ENCODE data around the gene TIGD3.
A peak's percentile ranks its signal among the peaks of the same experiment; 100 is the strongest.

Gene TIGD3

DNA sequence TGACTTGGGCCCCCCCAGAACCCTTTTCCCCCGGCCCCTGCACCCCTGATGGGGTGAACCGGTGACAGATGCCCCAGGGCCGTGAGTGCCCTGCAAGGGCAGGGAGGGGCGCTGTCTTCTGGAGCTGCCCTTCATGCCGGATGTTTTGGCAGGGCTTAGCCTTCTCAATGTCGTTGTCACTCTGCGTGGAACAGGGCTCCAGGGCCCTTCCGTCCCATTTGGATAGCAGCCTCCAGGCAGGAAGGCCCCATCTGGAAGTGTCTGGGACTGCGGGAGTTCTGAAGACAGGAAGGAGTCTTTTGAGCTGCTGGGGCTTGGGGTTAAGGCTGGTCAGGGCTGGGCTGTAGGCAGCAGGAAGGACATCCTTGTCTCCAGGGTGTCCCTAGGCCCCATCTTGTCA lies 36.4 kb downstream of the TIGD3 start:
- DNase-seq = no peak

DNA sequence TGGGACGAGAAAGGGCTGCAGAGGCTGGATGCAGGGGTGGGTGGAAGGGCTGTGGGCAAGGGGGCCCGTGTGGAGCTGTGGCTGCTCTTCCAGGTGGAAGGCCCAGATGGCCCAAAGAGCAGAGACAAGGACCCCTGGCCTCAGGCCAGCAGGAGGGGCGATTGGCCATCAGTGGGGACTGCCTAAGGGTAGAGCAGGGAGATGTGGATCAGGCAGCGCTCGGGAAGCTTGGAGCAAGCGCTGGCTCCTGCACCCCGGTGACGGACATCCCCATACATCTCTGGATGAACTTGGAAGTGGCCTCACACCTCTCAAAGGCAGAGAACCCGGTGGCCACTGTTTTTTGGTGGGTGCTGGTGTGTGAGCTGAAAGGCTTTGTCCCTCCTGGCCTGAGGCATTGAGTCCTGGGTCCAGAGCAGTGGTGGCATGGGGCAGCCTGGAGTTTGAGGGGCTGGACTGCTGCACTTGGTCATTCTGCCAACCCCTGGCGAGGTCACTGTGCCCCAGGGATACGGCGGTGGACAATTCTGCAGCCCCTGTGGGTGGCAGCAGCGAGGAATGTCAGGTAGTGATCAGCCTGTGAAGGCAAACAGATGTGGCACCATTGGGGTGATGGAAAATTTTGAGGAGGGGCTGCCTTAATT lies 37.8 kb downstream of the TIGD3 start:
- DNase-seq = no peak

DNA sequence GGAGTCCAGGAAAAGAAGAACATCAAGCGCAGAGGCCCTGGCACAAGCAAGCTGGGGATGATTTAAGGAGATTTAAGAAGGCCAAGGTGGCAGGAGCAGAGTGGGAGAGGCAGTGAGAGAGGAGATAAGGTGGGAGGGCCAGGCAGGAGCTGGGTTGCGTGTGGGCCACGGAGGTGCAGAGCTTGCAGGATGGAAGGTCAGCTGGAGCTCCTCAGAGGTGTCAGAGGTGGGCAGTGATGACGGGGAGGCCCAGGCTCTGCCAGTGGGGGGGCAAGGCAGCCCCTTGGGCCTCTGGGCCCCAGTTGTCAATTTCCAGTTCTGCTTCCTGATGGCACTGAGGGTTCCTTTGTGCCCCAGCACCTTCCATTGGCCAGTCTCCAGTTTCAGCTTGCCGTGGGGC lies 38.3 kb downstream of the TIGD3 start:
- DNase-seq = no peak

DNA sequence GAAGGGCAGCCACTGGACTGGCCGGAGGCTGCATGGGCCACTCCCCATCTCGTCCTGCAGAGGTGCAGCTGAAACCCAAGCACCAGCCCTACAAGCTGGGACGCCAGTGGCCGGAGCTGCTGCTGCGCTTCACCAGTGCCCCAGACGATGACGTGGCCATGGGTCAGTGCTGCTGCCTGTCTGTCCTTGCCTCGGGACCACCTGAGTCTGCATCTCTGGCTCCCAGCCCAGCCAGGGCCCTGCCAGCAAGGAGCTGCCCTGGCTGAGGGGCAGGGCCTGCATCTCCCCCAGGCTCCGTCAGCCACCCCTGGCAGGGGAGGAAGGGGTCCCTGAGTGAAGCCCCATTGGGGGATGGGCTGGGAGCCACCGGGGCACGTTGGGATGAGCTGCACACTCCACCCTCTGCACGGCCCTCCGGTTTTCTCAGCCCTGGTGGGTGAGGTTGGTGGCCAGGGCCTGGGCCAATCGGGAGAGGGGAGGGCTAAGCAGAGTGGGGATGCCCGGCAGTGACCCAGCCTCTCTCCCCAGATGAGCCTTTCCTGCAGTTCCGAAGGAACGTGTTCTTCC lies 39.0 kb downstream of the TIGD3 start:
- no peak for DNase-seq

DNA sequence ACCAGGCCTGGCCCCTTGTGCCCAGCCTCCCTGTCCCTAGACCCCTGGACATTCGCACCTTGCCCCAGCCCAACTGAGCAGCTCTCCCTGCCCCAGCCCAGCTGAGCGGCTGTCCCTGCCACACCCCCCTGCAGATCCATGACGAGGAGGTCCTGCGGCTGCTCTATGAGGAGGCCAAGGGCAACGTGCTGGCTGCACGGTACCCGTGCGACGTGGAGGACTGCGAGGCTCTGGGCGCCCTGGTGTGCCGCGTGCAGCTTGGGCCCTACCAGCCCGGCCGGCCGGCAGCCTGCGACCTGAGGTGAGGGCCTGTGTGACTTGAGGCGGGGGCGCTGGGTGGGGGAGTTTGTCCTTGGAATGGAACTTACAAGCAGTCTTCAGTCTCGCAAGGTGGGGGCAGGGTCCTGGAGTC lies 39.6 kb downstream of the TIGD3 start:
- DNase-seq = no peak

DNA sequence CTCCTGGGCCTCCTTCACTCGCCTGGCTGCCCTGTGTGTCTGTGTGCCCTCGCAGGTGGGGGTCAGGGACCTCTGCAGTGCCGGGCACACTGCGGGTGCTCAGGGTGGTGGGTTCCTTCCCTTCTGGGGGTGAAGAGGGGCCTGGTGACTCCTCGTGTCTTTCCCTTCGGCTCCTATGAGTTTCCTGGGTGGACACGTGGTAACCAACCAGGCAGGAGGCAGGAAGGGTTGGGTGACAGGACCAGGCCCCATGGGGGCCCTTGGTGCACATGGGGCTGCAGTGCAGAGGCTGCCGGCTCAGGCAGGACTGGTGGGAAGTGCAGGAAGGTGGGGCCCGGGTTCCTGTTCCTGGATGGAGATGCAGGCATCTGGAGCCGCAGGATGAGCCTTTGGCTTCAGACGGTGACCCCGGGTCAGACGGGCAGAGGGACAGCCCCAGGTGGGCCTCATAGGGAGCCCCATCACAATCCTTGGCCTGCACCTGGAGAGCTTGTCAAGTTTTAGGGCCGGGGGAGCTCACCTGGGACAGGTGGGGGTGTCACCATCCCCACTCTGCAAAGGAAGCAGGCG lies 41.5 kb downstream of the TIGD3 start:
- no peak for DNase-seq

DNA sequence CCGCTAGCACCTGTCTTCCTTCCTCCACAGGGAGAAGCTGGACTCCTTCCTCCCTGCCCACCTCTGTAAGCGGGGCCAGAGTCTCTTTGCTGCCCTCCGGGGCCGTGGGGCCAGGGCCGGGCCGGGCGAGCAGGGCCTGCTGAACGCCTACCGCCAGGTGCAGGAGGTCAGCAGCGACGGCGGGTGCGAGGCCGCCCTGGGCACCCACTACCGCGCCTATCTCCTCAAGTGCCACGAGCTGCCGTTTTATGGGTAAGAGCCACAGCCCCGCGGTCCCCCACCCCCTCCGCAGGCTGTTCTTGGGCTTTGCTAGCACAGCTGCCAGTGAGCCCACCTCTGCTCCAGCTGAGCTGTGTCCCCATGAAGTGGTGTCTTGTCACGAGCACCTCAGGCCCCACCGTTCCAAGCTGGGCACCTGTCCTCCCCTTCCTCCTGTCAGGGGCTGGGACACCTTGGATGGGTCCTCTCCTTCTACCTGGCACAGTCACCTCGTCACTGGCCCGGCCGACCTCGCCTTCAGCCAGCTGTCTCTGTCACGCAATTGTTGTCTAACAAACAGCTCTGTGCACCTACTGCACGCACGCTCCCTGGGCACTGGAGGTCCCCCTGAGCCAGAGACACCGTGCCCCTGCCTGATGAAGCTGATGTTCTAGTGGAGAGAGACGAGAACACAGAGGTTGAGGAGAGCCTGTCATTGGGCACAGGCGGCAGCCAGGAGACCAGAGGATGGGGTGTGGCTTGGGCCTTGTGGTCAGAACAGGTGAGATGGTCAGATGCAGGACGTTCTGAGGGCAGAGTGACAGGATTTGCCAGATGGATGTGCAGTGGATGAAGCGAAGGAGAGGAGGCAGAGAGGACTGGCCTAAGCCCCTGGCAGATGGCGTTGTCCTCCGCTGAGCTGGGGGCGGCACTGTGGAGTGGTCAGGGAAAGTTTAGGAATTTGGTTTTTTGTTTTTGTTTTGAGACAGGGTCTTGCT lies 42.5 kb downstream of the TIGD3 start:
- DNase-seq = no peak

DNA sequence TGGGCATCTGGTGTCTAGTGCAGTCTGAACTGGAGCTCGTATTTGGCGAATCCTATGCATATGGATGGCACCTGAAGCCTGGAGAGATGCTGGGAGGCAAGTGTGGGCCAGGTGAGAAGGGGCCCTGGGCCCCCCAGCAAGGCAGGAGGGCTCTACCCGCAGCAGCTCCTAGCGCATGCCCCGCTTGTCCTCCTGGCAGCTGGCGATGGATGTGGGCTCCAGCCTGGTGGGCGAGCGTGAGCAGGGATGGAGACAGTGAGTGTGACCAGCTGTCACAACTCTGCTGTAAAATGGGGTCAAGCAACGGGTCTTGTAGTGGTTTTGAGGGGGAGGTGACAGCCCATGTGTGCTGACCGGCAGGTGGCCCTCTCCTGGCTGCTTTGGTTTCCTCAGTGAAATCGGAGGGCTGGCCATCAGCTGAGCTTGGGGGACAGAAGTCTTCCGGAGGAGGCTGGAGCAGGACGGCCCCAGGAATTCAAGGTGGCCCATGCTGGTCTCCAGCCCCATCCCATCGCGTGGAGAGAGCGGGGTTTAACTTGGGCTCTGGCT lies 43.9 kb downstream of the TIGD3 start:
- no peak for DNase-seq

DNA sequence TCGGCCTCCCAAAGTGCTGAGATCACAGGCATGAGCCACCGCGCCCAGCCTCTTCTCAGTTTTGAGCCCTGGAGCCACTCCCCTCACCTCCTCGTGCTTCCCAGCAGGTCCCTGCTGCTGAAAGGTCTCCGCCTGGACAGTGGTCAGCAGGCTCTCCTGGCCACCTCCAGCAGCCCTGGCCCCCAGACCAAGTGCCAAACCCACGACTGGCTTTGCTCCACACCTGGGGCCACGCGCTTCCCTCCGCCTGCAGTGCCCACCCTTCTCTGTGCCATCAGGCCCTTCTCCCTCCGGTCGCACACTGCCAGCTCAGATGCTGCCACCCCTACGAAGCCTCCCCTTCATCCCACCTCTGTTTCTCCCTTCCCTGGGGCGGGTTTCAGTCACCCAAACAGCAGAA lies 44.7 kb downstream of the TIGD3 start:
- no peak for DNase-seq

DNA sequence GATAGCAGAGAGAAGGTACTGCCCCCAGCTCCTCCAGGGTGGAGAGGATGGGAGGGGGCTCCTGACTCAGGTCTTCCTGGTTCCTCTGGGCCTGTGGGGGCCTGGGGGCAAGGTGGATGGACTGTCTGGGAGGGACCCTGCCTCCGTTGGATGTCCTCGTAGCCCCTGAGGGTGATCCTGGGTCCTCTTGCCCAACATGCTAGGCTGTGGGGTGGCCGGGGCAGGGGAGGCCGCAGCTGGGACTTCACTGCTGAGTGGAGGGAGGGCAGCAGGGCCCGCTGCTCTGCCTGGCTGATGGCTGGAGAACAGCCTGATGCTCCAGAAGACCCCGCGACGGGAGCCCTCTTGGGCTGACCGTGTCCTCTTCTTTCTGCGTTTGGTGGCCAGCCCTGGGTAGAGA lies 45.3 kb downstream of the TIGD3 start:
- DNase-seq = no peak

DNA sequence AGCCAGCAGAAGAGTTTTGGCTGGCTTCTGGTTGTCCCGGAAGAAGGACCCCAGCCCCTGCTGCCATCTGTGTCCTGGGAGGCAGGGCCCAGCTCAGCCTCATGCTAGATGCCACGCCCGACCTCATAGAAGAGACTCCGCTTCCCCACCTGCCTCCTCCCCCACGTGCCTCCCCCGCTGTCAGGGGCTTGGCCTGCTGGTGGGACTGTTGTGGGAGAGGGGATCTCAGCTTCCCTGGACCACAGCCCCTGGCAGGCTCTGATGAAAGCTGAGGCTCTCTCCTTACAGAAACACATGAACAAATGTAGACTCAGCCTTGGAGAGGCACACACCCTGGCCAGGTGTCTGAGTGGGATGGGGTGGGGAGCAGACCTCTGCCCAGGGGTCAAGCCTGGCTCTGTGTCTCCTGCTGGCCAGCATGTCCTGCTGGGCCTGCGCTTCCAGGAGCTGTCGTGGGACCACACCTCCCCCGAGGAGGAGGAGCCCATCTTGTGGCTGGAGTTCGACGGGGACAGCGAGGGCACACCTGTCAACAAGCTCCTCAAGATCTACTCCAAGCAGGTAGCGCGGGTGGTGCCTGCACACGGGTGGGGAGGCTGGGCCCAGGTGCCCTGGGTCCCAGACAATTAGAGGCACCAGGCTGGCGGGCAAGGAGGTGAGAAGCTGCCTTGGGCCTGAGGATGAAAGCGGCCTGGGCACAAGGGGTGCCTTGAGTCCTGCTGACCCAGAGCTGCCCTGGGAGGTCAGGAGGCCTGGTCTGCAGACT lies 45.9 kb downstream of the TIGD3 start:
- no peak for DNase-seq

DNA sequence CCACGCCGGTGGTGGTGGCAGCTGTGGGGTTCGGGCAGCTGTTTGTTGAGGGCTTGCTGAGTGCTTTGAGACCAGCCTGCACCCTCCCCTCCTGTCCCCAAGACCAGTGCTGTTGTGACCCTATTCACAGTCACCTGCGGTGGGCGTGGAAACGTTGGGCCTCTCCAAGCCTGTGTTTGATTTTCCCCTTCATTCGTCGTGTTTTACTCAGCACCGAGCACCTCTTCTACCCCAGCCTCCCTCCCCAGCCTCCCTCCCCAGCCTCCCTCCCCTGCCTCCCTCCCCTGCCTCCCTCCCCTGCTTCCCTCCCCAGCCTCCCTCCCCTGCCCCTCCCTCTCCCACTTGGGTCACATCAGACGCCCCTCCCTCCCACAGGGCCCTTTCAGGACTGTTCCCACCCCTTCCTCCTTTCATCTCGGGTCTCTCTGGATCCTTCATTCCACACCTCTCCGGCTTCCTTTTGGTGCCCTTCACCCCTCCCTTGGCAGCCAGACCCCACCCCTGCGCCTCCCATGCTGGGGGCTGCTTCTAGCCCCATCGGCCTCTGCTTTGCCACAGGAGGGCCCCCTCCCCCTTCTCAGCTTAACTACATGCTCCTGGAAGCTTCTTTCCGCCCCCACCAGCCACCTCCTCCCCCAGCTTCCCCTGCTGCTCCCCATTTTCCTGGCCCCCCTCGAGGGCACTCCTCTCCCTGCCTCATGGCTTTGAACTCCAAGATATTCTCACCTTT lies 46.7 kb downstream of the TIGD3 start:
- DNase-seq = no peak

DNA sequence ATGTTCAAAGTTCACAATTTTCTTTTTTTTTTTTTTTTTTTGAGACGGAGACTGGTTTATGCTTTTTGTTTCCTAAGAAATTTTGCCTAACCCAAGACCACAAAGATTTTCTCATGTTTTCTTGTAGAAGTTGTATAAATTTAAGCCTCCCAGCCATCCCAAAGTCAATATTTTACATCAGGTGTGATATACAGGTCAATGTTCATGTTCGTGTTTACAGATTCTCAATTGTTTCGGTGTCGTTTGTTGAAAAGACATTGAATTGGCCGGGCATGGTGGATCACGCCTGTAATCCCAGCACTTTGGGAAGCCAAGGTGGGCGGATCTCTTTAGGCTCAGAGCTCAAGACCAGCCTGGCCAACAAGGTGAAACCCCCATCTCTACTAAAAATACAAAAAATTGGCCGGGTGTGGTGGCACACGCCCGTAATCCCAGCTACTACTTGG lies 47.3 kb downstream of the TIGD3 start:
- DNase-seq = no peak

DNA sequence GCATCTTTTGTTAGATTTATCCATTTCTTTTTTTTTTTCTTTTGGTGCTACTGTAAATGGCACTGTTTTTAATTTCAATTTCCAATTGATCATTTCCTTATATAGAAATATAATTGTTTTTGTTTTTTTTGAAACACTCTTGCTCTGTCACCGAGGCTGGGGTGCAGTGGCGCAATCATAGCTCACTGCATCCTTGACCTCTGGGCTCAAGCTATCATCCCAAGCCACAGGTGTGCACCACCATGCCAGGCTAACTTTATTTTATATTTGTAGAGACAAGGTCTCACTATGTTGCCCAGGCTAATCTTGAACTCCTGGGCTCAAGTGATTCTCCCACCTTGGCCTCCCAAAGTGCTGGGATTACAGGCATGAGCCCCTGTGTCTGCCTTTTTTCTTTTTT lies 48.2 kb downstream of the TIGD3 start:
- DNase-seq = no peak

DNA sequence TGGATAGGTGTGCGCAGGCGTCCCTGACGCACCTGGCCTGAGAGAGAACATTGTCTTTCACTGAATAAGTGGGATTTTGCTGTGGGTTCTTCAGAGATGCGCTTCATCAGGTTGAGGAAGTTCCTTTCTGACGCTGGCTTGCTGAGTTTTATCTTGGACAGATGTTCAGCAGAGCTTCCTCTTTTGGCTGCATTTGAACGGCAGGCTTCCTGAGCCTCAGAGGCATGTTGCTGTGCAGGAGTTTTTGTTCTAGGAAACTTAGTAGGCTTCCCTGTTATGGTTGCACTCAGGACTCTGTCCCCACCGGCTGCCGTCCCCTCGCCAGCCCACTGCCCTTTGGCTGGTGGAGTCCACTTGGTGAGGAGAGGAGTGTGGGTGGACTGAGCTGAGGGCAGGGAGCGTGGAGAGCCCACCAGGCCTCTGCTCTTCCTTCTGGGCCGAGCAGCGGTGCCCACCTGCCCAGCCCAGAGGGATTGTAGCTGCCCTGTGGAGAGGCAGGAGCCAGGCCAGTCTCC lies 49.1 kb downstream of the TIGD3 start:
- peak; percentile 85 for DNase-seq

DNA sequence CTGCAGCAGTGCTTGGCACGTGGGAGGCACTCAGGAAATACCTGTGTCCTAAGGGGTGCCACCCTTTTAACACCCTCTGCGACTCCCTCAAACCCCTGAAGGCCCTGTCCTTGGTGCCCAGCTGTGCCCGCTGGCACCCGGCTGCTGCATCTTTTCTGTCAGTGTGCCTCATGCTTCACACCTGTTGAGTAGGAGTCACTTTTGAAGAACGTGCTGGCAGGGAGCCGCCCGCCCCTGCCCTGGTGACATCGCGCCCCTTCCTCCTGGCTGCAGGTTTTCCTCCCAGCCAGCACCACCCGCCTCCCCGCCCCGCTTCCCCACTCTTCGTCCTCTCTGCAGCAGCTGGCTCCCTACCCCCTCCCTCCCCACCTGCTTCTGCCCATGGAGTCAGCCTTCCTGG lies 49.7 kb downstream of the TIGD3 start:
- DNase-seq = peak; percentile 5

DNA sequence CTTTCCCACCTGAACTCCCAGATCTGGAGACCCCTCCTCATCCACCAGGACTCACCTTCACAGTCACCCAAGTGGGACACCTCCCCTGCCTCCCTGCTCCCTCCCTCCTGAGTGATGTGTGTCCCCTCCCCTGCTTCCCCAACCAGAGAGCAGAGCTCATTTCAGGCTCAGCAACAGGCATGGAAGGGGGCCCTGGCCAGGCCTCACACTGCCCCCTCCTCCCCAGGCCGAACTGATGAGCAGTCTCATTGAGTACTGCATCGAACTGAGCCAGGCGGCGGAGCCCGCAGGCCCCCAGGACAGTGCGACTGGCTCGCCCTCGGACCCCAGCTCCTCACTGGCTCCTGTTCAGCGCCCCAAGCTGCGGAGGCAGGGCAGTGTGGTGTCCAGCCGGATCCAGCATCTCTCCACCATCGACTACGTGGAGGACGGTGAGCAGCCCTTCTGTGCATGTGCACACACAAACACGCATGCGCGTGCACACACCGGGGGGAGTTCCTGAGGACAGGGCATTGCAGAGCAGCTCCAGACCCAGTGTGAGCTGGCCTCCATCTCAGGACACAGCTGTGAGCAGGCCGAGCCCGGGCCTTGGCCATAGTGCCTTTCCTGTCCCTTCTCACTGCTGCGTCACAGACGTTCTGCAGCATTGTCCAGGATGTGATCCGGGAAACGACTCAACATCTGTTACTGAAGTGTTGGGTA lies 50.2 kb downstream of the TIGD3 start:
- no peak for DNase-seq

Measured in GDM1 (cell line).